GM12873 (cell line): ENCODE data around the gene KLK10.
A peak's percentile ranks its signal among the peaks of the same experiment; 100 is the strongest.

Source experiments
- TF ChIP-seq, protein P1 (sequence below): IDR thresholded peaks from 2 replicates; pipeline ENCODE4 v1.5.1; 2012; ENCODE audit warnings: low read depth, mild to moderate bottlenecking, moderate library complexity, low read length, control low read depth; ENCODE audit not compliant: insufficient read depth; ENCODE audit errors: missing control alignments

The KLK10 gene

DNA sequence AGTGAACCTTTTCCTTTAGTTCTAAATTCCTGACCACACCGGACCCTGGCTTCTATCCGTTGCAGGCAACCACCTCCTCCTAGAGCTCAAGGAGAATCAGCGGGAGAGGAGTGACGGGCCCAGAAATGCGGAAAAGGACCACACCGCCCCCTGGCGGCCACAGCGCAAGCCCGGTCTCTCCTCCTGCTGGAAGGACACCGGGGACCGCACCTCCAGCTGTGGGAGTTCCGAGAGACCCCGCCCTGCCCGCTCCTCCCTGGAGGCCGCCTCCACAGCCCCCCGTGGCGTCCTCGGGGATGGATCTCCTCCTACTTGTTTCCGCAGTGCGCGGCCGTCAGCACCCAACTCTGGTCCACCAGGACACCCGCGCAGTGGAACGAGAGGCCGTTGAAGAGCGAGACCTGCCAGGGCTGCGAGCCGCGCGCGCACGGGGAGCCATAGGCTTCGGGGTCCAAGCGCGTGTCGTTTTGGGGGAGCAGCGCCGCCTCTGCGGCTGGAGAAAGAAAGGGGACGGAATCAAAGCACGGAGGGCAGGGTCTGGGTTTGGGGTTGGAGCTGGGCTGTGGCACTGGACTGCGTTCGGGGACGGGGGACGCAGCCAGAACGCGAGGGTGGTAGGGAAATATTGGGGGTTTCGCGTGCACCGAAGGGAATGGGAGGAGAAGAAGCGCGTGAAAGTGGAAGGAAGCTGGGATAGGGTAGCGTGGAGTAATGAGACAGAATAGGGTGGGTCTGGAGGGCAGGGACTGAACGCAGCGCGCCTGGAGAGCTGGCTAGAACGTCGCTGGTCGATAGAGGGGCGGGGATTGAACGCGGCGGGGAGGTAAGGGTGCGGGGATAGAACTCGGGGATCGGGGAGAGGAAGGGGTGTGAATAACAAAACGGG, 2.5 kb downstream of the KLK10 start:
- TF ChIP-seq, protein P1, sequence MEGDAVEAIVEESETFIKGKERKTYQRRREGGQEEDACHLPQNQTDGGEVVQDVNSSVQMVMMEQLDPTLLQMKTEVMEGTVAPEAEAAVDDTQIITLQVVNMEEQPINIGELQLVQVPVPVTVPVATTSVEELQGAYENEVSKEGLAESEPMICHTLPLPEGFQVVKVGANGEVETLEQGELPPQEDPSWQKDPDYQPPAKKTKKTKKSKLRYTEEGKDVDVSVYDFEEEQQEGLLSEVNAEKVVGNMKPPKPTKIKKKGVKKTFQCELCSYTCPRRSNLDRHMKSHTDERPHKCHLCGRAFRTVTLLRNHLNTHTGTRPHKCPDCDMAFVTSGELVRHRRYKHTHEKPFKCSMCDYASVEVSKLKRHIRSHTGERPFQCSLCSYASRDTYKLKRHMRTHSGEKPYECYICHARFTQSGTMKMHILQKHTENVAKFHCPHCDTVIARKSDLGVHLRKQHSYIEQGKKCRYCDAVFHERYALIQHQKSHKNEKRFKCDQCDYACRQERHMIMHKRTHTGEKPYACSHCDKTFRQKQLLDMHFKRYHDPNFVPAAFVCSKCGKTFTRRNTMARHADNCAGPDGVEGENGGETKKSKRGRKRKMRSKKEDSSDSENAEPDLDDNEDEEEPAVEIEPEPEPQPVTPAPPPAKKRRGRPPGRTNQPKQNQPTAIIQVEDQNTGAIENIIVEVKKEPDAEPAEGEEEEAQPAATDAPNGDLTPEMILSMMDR: peak; percentile 83

- TF ChIP-seq, protein P1: no peak
These were observed 3.7 kb downstream of the KLK10 start for GRCh38 chr19:51015691-51016267.

GRCh38 chr19:51014242-51014641, 5.3 kb downstream of the KLK10 start:
- TF ChIP-seq, protein P1: no peak

GRCh38 chr19:51012661-51013190, 6.8 kb downstream of the KLK10 start:
- TF ChIP-seq, protein P1: no peak

DNA sequence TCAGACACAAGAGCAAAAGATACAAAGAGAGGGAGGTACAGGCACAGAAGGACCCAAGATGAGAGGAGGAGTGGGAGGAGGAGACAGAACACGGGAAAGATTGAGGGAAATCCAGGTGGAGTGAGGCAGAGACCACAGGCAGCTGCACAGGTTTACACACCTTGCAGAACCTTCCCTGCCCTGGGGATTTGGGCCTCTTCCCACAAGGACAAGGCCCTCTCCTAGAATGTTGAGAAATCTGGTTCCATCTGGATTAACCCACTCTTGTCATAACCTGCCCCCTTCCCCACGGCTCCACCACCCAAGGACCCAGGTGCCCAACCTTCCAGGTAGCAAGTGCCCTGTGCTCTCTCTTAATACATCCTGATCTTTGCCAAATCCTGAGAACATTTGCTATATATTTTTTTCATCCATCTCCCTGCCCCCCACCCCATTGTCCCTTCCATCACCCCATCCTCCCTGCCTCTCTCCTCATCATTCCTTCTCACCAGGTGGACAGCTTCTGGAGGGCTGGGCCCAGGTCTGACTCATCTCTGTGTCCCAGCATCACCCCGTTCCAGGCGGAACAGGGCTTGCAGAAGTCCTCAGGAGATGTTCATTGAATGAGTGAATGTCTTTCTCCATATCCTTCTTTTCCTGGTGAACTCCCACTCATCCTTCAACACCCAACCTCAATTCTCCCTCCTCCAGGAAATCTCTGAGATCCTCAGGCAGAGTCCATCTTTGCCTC, 9.3 kb downstream of the KLK10 start:
- TF ChIP-seq, protein P1: no peak

DNA sequence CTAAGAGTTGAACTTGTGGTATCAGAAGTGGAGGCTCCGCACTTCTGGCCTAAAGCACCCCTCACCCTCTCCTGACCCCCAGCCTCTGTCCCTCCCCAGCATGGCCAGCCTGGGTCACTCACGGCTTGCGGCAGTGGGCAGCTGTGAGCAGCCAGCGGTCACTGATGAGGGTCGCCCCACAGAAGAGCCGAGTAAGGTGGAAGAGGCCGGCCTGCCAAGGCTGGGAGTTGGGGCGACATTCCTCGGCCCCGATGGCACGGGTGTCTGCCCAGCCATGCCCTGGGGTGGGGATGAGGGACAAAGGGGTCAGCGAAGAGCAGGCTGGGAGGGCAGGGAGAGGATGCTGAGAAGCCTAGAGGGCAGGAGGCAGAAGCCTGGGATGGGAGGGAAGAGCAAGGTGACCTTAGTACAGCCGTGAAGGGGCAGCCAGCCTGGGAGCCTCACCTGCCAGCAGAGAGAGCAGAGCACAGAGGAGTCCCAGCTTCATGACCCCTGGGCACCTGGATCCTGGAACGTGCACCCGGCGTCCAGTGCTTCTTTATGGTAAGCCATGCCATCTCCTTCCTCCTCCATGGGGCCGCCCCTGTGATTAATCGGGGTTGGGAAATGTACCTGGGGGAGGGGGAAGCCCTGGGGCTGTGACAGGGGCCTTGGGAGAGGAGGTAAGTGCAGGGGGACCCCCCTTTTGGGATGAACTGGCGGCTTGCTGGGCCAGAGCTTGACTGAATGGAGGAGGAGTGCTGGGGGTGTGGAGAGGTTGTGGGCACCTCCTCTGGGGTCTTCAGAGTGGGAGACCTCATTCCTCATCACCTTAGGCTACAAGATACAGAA, 10.2 kb downstream of the KLK10 start:
- TF ChIP-seq, protein P1: no peak
